A204.1 (cell line): Measurements from ENCODE around the gene URGCP.
"Not testable (repeated sequence)": the region's sequence is repeated elsewhere in the genome, so short reads cannot be mapped to it uniquely, and the experiment has no call there.

ENCODE experiments used
- FAIRE-seq: peaks from 2 replicates; lab custom pipeline; 2012; peaks lifted over from hg19 to GRCh38; lab: Jason Lieb, UNC

Gene URGCP

DNA sequence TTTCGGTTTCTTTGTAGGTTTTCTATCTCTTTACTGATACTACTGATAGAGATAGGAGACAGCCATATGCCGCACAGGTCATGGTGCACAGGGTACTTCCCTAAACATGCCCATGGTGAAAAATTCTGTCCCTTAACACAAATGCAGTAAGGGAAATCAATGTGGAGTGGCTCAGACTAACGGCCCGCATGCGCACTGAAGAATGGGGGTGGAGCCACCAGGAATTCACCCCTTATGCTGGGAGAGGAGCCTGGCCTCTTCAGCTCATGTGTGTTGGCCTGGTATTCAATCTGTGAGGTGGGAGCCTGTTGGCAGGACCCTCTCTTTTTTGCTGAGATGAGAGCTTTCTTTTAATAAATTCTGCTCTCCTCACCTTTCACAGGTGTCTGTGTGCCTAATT is 8.4 kb upstream of the URGCP start:
- no peak for FAIRE-seq

DNA sequence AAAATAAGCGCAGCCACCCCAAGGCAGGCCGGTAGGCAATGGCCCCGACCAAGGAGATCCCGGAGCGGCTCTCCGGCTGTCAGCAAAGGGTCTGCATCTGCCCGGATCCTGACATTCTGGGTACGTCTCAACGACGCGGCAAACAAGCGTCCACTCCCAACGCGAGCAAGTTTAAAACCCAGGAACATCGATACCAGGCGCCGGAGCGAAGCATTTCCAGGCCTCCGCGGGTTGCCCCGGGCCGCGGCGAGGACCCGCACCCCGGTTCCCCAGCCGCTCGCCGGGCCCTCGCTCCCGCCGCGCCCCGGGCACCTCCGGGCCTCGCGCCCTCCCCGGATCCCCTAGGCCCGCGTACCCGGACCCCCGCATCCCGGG is 453 bp downstream of the URGCP start:
- FAIRE-seq, result no peak

DNA sequence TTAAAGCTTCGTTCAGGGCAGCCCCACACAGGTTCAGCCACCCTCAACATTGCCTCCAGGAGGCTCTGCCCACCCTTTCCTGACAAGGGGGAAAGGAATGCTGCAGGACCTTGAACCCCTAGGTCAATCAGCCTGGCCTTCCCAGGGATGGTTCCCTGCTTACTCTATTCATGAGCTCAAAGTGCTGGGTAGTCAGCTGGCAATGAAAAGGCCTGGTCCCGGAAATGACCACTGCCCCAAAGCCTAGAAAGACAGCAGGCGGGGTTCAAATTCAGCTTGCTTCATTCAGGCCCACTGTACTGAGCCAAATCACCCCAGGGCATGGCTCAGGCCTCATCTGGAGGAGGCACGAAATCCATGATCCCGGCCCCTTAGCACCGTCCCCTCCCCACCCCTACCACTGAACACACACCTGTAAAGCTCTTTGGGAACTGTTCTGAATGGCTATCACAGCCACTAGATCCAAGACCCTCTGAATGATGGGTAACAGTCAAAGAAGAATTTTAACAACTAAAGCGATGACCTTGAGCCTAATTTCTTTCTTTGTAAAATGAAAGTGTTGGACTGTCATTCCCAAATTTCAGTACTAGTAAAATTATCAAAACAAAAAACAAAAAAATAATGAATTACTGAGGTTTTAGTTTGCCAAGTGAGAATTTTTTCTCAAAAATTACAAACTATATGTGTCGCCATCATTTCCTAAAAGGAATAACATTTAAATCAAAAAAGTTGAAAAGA is 1.0 kb downstream of the URGCP start:
- no peak for FAIRE-seq

DNA sequence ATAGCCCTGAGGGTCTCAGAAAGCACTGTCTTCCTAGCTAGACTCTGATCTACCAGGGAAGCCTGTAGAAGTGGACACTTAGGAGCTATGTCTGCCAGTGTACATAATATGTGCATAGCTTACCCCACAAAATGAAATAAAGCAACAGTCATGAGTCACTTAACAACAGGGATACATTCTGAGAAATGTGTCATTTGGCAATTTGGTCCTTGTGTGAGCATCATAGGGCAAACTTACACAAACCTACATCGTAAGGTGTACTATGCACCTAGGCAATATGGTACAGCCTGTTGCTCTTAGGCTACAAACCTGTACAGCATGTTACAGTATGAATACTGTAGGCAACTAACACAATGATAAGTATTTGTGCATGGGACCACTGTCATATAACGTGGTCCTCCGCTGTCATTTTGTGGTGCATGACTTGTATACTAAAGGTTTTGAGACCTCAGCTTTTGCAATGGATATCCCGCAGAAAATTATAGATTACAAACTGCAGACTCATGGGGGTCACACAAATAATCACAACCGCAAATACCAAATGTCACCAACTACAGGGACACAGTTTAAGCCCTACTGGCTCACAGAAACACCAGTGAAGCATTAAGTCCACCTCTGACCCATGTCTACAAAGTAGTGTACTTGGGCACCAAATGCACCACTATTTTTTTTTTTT is 1.7 kb downstream of the URGCP start:
- no peak for FAIRE-seq

DNA sequence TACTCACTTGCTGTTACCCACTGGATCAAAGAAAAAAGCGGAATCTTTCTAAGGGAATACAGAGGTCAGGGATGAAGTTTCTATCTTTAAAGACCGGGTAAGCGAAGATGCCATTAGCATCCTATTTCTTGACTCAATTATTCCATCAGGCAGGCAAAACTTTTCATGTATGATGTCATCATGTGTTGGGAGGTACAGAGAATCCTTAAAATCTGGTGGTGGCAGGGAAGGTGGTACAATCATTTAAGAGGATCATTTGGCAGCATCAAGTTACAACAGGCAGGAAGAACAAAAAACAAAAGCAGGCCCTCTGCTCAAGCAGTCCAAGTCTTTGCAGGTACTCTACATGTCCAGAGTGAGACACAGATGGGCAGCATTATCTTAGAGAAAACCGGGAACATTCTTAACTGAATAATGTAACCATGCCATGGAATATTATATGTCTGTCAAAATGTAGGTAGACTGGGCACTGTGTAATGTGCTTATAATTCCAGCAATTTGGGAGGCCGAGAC is 3.8 kb downstream of the URGCP start:
- FAIRE-seq, result no peak

DNA sequence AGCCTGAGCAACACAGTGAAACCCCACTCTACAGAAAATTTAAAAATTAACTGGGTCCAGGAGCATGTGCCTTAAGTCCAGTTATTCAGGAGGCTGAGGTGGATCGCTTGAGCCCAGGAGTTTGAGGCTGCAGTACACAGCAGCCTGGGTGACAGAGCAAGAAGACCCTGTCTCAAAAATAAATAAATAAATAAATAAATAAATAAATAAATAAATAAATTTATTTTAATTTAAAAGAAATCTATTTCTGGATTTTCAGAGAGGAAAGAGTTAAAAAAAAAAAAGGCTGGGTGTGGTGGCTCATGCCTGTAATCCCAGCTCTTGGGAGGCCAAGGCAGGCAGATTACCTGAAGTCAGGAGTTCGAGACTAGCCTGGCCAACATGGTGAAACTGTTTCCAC is 7.8 kb downstream of the URGCP start:
- FAIRE-seq, result not testable (repeated sequence)

DNA sequence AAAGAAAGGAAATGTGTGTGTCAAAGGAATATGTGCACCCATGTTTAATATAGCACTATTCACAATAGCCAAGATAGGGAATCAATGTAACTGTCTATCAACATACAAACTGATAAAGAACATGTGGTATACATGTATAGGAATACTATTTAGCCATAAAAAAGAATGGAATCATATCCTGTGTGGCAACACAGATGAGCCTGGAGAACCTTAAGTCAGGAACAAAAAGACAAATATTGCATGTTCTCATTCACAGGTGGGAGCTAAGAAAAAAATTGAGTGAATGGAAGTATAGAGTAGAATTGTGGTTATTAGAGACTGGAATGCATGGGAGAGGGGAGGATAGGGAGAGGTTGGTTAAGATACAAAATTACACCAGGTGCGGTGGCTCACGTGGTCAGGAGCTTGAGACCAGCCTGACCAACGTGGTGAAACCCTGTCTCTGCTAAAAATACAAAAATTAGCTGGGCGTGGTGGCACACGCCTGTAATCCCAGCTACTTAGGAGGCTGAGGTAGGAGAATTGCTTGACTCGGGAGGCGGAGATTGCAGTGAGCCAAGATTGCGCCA is 10.5 kb downstream of the URGCP start:
- FAIRE-seq, result no peak

DNA sequence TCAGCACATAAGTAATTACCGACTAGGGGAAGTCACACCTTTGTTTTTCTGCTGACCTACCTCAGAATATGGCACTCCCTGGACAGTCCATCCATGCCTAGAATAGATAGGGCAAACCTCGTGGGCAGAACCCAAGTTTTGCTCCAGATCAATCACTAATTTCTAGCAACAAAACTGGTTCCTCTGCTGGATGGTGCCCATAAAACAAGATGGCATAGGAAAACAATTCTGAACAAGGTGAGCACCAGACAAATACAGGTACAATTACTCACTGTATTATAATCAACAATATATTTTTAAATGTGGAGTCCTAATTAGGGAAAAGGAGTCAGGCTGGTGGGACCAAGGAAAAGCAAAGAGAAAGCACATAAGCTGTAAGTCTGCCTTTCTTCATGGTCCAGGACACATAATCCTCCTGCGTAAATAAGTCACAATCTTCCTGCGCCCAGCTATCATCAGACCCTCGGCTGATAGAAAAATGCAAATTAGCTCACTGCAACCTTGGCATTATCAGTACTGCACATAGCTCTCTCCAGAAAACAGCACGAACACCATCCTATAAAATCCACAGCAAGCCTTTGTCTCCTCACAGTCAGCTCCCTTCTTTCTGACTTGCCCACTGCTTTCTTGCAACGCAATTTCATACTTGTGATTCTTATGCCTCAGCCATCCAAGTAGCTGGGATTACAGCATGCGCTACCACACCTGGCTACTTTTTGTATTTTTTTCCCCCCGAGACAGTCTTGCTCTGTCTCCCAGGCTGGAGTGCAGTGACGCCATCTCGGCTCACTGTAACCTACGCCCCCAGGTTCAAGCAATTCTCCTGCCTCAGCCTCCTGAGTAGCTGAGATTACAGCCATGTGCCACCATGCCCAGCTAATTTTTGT is 15.1 kb downstream of the URGCP start:
- FAIRE-seq, result no peak

DNA sequence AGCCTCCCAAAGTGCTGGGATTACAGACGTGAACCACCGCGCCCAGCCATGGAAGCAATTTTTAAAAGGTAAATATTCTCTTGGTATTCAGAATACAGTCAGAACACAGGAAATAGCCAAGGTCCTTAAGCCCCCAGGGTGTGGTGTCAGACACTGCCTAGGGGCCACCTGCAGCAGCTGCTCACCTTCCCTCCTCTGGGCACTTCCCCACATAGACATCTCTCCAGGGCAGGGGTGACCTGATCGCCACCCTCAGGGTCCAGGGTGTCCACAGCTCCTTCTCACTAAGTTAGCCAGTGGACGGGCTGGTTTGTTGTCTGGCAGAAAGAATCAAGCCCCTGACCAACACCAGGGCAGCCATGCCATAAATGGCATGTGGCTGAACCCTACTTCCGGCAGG is 15.9 kb downstream of the URGCP start:
- FAIRE-seq, result no peak

DNA sequence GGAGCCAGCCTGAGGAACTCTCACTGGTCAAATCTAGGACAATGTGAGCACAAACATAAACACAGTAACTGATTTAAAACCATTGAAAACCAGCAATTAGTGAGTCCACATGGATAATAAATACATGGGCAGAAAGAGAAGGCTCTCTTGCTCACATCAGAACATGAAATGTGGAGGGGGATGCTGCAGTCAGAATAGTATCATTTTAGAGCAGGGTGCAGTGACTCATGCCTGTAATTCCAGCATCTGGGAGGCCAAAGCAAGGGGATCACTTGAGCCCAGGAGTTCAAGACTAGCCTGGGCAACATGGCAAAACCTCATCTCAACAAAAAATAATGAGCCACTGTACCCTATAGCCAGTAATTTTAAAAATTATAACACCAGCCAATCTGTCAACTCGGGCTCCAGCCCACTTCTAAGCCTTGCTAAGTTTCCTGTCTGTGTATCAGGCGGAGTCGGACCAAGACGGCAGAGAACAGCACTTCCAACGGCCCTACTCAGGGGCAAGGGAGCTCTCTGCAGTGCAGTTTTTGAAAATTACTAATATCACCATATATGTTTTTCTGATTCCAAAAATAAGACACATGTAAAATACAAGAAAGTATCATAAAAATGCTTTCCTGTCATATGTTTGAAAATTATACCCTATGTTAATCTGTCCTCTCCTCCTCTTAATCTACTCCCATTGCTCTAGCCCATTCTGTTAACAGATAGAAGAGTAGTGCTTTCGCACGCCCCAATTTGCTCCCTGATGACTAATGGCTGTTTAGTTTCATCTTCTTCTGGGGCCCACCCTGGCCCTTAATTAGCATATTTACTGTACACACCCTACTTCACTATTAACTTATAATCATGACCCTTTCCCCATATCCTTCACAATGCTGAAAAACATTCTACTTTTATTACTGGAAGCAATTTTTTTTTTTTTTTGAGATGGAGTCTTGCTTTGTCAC is 17.1 kb downstream of the URGCP start:
- no peak for FAIRE-seq

DNA sequence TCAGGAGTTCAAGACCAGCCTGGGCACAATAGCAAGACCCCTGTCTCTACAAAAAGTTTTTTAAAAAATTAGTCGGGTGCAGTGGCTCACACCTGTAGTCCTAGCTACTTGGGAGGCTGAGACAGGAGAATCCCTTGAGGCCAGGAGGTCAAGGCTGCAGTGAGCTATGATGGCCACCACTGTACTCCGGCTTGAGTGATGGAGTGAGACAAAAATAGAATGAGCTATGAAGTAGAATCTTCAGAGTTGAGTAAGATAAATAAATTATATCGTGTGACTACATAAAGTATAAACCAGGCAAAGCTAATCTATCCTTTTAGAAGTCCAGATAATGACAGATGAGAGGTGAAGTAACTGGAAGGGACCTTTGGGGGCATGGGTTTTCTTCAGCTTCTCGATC is 21.8 kb downstream of the URGCP start:
- FAIRE-seq, result no peak

DNA sequence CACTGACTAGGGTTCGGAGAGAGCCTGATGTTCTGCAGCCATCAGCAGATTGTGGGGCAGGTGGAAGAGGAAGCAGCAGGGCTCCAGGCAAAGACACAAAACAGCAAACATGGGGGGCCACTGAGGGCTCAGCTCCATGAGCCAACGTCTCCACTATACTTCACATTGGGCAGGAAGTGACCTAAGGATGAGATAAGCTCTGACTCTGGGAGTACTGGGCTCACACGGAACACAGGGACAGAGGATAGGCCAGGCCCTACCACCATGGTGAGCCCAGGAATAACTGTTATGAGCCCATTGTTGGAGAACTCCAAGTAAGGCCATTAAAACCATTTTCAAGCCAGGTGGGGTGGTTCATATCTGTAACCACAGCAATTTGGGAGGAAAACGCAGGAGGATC is 22.2 kb downstream of the URGCP start:
- no peak for FAIRE-seq

DNA sequence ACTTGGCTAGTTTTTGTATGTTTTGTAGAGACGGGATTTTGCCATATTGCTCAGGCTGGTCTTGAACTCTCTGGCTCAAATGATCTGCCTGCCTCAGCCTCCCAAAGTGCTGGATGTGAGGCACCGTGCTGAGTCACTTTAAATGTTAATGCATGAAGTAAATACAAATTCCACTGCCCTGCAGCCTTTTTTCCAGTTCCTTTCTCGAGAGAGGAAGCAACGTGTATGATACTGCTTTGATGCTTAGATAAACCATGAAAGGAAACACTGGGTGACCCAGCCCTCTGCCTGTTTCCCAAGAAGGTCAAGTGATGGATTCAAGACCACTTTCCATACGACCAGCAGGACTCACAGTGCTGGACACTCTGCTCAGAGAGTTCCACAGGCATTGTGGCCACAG is 25.8 kb downstream of the URGCP start:
- FAIRE-seq, result no peak

DNA sequence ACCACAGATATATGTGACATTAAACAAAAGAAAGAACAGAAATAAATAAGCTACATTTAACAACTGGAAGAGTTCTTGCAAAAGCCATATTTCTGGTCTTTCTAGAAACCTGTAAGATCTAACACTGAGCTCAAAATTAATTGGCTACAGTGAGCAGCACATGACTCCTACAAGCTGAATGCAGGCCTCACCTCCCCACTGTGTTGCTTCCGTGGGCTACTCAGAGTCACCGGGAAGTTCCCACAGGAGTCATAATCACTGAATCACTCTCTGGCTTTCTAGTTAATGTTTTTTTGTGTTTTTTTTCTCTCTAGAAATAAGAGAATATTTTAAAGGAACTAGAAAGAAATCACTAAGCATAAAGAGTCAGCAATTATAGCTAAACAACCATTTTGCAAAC is 26.9 kb downstream of the URGCP start:
- FAIRE-seq, result no peak

DNA sequence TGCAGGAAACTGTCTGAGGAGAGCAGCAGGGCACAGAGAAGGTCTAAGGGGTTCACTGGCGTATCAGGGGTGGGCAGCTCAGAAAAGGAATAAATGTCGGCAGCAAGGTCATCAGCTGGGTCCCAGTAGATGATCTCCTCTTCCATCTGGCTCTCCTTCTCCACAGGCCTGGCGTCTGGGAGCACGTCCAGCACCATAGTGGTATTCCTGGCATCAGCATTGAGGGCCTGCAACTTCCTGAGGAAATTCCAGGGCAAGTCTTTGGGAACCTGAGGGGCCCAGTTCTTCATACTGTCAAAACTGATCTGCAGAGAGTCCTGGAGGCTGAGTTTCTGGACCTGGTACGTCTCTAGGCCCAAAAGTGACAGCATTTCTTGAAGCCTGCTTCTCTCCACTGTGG is 27.5 kb downstream of the URGCP start:
- no peak for FAIRE-seq

DNA sequence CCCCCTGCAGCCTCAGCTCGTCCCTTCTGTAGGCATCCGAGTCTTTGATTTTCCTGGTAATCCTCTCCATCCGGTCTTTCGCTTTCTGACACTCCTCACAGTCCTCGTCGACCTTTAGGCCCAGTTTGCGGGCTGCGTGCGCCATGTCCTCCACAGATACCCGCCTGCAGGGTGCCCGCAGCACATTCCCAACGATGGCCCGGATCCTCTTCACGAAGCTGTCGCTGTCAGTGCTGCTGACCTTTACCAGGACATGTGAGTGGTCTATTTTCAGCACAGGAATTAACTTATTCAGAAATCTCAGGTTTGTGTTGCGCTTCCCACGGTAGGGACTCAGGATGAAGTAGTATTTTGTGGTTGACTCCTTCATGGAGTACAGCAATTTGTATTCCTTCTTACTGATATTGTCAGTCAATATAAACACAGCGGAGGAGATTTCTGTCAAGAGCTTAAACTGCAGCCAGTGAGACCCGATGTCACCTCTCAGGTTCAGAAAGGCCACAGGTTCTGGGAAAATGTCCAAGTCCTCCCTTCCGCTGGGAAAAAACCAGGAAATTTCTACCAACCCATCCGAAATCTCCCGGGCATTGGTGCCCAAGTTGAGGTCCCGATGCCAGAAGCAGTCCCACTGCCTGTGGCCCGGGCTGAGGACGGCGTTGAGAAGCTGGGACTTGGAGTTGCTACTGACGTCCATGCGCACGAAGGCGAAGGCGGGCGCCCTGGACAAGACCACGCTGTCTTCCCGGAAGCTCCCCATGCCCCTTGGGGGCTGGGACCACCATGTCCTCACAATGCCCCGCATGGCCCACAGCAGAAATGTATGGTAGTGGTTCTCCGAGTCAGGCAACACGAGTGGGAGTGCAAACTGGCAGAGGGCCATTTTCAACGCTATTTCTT is 28.2 kb downstream of the URGCP start:
- FAIRE-seq, result no peak

DNA sequence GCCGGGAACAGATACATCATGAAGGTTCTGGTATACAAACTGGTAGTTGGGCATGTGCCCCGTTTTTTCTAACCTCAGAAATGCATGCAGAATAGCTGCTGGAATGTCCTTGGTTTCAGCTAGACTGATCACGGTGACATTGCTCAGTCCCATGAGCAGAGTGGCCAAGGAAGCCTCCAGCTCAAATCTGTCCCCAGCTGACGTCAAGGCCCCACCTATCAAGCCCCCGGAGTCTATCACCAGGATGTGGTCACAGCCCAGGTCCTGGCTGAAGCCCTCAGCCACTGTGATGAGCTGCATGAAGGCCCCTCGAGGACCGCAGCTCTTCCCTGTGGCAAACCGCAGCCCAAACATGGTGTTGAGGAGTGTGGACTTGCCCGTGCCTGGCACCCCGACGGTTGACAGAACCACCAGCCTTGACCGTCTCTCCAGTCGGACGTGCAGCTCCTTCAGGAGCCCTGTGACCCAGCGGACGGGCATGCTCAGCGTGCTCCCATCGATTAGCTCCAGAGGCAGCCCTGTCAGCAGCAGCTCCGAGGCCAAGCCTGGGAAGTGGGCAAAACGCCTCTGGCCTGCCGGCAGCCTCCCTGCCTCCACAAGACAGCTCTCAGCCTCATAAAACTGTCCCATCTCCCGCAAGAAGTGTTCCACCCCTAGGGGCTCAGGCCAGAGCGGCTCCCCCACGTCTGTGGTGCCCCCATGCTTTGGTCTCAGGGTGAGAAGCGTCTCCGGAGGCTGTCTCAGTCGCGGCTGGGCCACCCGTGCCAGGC is 29.2 kb downstream of the URGCP start:
- no peak for FAIRE-seq

DNA sequence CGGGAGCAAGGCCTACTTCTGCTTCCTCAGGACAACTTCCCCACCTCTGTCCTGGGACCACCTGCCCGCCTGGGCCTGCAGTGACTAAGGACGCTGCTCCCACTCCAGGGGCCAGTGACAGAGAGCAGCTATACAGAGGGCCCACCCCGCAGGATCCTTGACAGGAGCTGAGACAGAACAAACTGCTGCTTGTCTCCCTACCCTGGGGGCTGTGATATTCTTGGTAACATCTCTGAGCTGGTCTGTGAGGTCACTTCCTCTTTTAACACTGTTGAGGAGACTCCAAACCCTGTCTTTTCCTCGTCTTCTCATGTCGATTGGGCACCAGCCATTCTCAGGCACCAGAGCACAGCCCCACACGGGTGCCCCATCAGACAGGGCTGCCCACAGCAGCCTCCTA is 30.2 kb downstream of the URGCP start:
- no peak for FAIRE-seq

DNA sequence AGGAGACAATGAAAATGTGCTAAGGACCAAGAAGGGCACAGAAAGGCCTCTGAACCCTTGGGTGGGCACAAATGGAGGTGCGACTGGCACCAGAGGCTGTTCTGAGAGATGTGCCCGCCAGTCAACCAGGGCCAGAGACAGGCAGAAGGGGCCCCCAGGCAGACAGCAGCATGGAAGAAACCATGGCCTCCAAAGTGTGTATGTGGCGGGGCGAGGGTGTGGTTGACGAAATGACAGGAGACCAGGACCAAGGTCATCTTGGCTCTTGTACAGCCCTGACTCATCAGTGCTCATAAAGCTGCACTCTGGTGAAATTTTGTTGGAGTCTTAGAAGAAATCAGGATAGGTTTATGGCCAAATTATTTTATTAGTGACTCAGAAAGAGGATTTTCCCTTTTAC is 33.1 kb downstream of the URGCP start:
- FAIRE-seq, result no peak
